ENCODE results near the gene BPIFB1. TPM values are rescaled to one million over a fixed set of nuclear protein-coding genes. Genes with fewer than 3 reads are reported as not detected.

Gene BPIFB1
- total RNA-seq, 5 donors from 2014 or later (not counting 1 experiment from before 2014, with no cell fraction given) = 0.16 to 0.76 TPM; not detected in 3

DNA sequence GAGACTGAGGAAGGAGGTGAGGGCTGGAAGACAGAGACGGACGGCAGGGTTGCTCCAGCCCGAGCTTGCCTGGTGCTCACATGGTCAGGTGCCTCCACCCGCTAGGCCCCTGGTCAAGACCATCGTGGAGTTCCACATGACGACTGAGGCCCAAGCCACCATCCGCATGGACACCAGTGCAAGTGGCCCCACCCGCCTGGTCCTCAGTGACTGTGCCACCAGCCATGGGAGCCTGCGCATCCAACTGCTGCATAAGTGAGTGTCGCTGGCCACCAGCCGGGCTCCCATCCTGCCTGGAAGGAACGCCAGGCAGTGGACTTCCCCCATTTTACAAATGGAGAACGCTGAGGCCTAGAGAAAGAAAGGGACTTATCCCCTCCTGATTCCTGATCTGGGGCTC is 7.8 kb downstream of the BPIFB1 start:
- CTCF ChIA-PET = interaction anchor here in 1 of 2 donors (0.5 kb wide), 1 partner anchor 387 kb away, joined by 4 read pairs; no protein-coding TSS in a partner anchor
- Mint-ChIP-seq H3K4me1 (no peaks in the 10 kb centered on the region), H3K9me3 (no peaks in the 10 kb centered on the region), H3K27ac (no peak overlapping the region), H3K27me3 (peaks cover 4 to 19% of the 10 kb centered on the region in 2 donors), H3K36me3 (no peaks in the 10 kb centered on the region), H3K4me3 (no peak overlapping the region)
- H3K27ac ChIP-seq (ENCODE audit: low read length) = no peak overlapping the region
- DNase-seq = no peak
- POLR2A ChIA-PET = no interaction called here
- no peaks in the 10 kb centered on the region for H3K9me3 ChIP-seq
- H3K36me3 ChIP-seq (ENCODE audit: control insufficient read depth in 2 of 2, extremely low read depth in 1 of 2, insufficient read depth in 1 of 2, low read length in 1 of 2) = no peaks in the 10 kb centered on the region
- 88% methylated on average over 13 of the region's 13 CpGs for WGBS (ENCODE audit: insufficient coverage)
- no peak overlapping the region for H3K4me3 ChIP-seq (ENCODE audit: control insufficient read depth in 1 of 2, extremely low read depth in 1 of 2, low read length in 1 of 2)
- no peaks in the 10 kb centered on the region for H3K4me1 ChIP-seq (ENCODE audit: control insufficient read depth in 1 of 2, extremely low read depth in 1 of 2, insufficient read depth in 2 of 2, low read length in 2 of 2)
- ATAC-seq (replicated peaks in 1 of 4) = no peak
- peaks cover 0 to 22% of the 10 kb centered on the region in 2 experiments for H3K27me3 ChIP-seq (replicated peaks in 1 of 2; ENCODE audit: control insufficient read depth in 2 of 2, extremely low read depth in 1 of 2, insufficient read depth in 2 of 2, low read length in 1 of 2)

GRCh38 chr20:33291416-33291815 is 8.4 kb downstream of the BPIFB1 start:
- POLR2A ChIA-PET = no interaction called here
- no peaks in the 10 kb centered on the region for H3K4me1 Mint-ChIP-seq
- 94% methylated on average over 5 of the region's 8 CpGs for WGBS (ENCODE audit: insufficient coverage)

GRCh38 chr20:33291830-33292355 is 8.9 kb downstream of the BPIFB1 start:
- Mint-ChIP-seq H3K36me3 (no peaks in the 10 kb centered on the region), H3K9me3 (no peaks in the 10 kb centered on the region), H3K4me1 (no peaks in the 10 kb centered on the region), H3K27me3 (peaks cover 4 to 12% of the 10 kb centered on the region in 2 donors), H3K4me3 (no peak overlapping the region), H3K27ac (no peak overlapping the region)
- POLR2A ChIA-PET = no interaction called here
- WGBS (ENCODE audit: insufficient coverage) = 37% methylated on average over 4 of the region's 7 CpGs
- Histone ChIP-seq H3K27ac (ENCODE audit: low read length) (no peak overlapping the region), H3K4me3 (ENCODE audit: control insufficient read depth in 1 of 2, extremely low read depth in 1 of 2, low read length in 1 of 2) (no peak overlapping the region), H3K4me1 (ENCODE audit: control insufficient read depth in 1 of 2, extremely low read depth in 1 of 2, insufficient read depth in 2 of 2, low read length in 2 of 2) (no peaks in the 10 kb centered on the region), H3K27me3 (replicated peaks in 1 of 2; ENCODE audit: control insufficient read depth in 2 of 2, extremely low read depth in 1 of 2, insufficient read depth in 2 of 2, low read length in 1 of 2) (peaks cover 0 to 18% of the 10 kb centered on the region in 2 experiments), H3K9me3 (no peaks in the 10 kb centered on the region), H3K36me3 (ENCODE audit: control insufficient read depth in 2 of 2, extremely low read depth in 1 of 2, insufficient read depth in 1 of 2, low read length in 1 of 2) (no peaks in the 10 kb centered on the region)
- ATAC-seq (replicated peaks in 1 of 4) (peak in 3 of 4 experiments; percentile 29 to 35 (median 34)), DNase-seq (peak; percentile 13 to 77 (median 55))
- CTCF ChIA-PET = no interaction called here

More at GRCh38 chr20:33291416-33291815, 8.4 kb downstream of the BPIFB1 start:
- no peak for ATAC-seq (replicated peaks in 1 of 4)
- Histone ChIP-seq H3K27me3 (replicated peaks in 1 of 2; ENCODE audit: control insufficient read depth in 2 of 2, extremely low read depth in 1 of 2, insufficient read depth in 2 of 2, low read length in 1 of 2) (peaks cover 0 to 19% of the 10 kb centered on the region in 2 experiments), H3K27ac (ENCODE audit: low read length) (no peak overlapping the region), H3K4me3 (ENCODE audit: control insufficient read depth in 1 of 2, extremely low read depth in 1 of 2, low read length in 1 of 2) (no peak overlapping the region), H3K36me3 (ENCODE audit: control insufficient read depth in 2 of 2, extremely low read depth in 1 of 2, insufficient read depth in 1 of 2, low read length in 1 of 2) (no peaks in the 10 kb centered on the region), H3K4me1 (ENCODE audit: control insufficient read depth in 1 of 2, extremely low read depth in 1 of 2, insufficient read depth in 2 of 2, low read length in 2 of 2) (no peaks in the 10 kb centered on the region), H3K9me3 (no peaks in the 10 kb centered on the region)
- Mint-ChIP-seq H3K4me3 (no peak overlapping the region), H3K9me3 (no peaks in the 10 kb centered on the region), H3K27me3 (peaks cover 4 to 16% of the 10 kb centered on the region in 2 donors), H3K36me3 (no peaks in the 10 kb centered on the region), H3K27ac (no peak overlapping the region)
- CTCF ChIA-PET = interaction anchor here in 1 of 2 donors (0.5 kb wide), 1 partner anchor 387 kb away, joined by 4 read pairs; no protein-coding TSS in a partner anchor
- no peak for DNase-seq

- no peak overlapping the region for H3K27ac ChIP-seq (ENCODE audit: low read length)
- H3K9me3 Mint-ChIP-seq = no peaks in the 10 kb centered on the region
- WGBS (ENCODE audit: insufficient coverage) = 89% methylated on average over 3 of the region's 3 CpGs
- CTCF ChIA-PET = no interaction called here
- no peaks in the 10 kb centered on the region for H3K36me3 ChIP-seq (ENCODE audit: control insufficient read depth in 2 of 2, extremely low read depth in 1 of 2, insufficient read depth in 1 of 2, low read length in 1 of 2)
- H3K27me3 ChIP-seq (replicated peaks in 1 of 2; ENCODE audit: control insufficient read depth in 2 of 2, extremely low read depth in 1 of 2, insufficient read depth in 2 of 2, low read length in 1 of 2) = peaks cover 0 to 21% of the 10 kb centered on the region in 2 experiments
- no peak overlapping the region for H3K4me3 Mint-ChIP-seq
- H3K27me3 Mint-ChIP-seq = peaks cover 5 to 18% of the 10 kb centered on the region in 2 donors
- no peak overlapping the region for H3K27ac Mint-ChIP-seq
- H3K4me1 Mint-ChIP-seq = no peaks in the 10 kb centered on the region
- ATAC-seq (replicated peaks in 1 of 4) (no peak), DNase-seq (no peak)
- peaks cover 0 to 5% of the 10 kb centered on the region in 2 experiments for H3K4me1 ChIP-seq (ENCODE audit: control insufficient read depth in 1 of 2, extremely low read depth in 1 of 2, insufficient read depth in 2 of 2, low read length in 2 of 2)
- POLR2A ChIA-PET = no interaction called here
- no peaks in the 10 kb centered on the region for H3K9me3 ChIP-seq
- no peak overlapping the region for H3K4me3 ChIP-seq (ENCODE audit: control insufficient read depth in 1 of 2, extremely low read depth in 1 of 2, low read length in 1 of 2)
- no peaks in the 10 kb centered on the region for H3K36me3 Mint-ChIP-seq
These were observed 13.2 kb downstream of the BPIFB1 start for GRCh38 chr20:33296206-33296605.

- 84% methylated on average over 2 of the region's 11 CpGs for WGBS (ENCODE audit: insufficient coverage)
These were observed 15.4 kb downstream of the BPIFB1 start for GRCh38 chr20:33298391-33298790.

DNA sequence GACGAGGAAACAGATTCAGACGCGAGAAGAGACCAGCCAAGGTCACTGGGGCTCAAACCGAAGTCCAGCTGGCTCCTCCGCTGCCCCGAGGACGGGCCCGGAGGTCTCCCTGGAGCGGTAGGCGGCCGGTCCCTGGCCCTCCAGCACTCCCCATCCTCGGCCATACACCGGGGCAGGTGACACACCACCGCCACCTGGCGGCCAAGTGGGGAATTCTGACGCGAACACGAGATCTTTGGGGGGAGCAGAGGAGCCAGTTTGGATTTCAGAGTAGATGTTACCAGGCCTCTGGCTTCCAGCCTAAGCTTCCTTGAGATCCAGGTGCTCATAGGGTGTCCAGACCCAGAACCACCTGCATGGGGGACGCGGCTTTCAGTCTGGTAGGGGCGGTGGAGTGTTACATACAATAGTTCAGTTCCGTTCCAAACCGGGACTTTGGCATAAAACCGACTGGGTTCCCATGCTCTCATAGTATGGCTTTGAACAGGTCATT is 16.1 kb downstream of the BPIFB1 start:
- no peaks in the 10 kb centered on the region for H3K9me3 ChIP-seq
- ChIA-PET POLR2A (no interaction called here), CTCF (interaction anchor here in 1 of 2 donors (1.1 kb wide), 1 partner anchor 397 kb away, joined by 3 read pairs; no protein-coding TSS in a partner anchor)
- Mint-ChIP-seq H3K27me3 (peaks cover 5 to 10% of the 10 kb centered on the region in 2 donors), H3K4me1 (no peaks in the 10 kb centered on the region), H3K36me3 (no peaks in the 10 kb centered on the region), H3K4me3 (no peak overlapping the region), H3K9me3 (no peaks in the 10 kb centered on the region), H3K27ac (no peak overlapping the region)
- ATAC-seq (replicated peaks in 1 of 4) (peak; percentile 72 to 86 (median 76)), DNase-seq (peak; percentile 28 to 81 (median 67))
- no peak overlapping the region for H3K27ac ChIP-seq (ENCODE audit: low read length)
- WGBS (ENCODE audit: insufficient coverage) = 13% methylated on average over 18 of the region's 24 CpGs
- H3K4me3 ChIP-seq (ENCODE audit: control insufficient read depth in 1 of 2, extremely low read depth in 1 of 2, low read length in 1 of 2) = no peak overlapping the region
- H3K4me1 ChIP-seq (ENCODE audit: control insufficient read depth in 1 of 2, extremely low read depth in 1 of 2, insufficient read depth in 2 of 2, low read length in 2 of 2) = peaks cover 0 to 5% of the 10 kb centered on the region in 2 experiments
- H3K36me3 ChIP-seq (ENCODE audit: control insufficient read depth in 2 of 2, extremely low read depth in 1 of 2, insufficient read depth in 1 of 2, low read length in 1 of 2) = no peaks in the 10 kb centered on the region
- H3K27me3 ChIP-seq (replicated peaks in 1 of 2; ENCODE audit: control insufficient read depth in 2 of 2, extremely low read depth in 1 of 2, insufficient read depth in 2 of 2, low read length in 1 of 2) = peaks cover 0 to 12% of the 10 kb centered on the region in 2 experiments

More at GRCh38 chr20:33298391-33298790, 15.4 kb downstream of the BPIFB1 start:
- ChIA-PET POLR2A (no interaction called here), CTCF (no interaction called here)
- Mint-ChIP-seq H3K27ac (no peak overlapping the region), H3K4me3 (no peak overlapping the region), H3K9me3 (no peaks in the 10 kb centered on the region), H3K4me1 (no peaks in the 10 kb centered on the region), H3K36me3 (no peaks in the 10 kb centered on the region), H3K27me3 (peaks cover 5 to 12% of the 10 kb centered on the region in 2 donors)
- Histone ChIP-seq H3K9me3 (no peaks in the 10 kb centered on the region), H3K4me1 (ENCODE audit: control insufficient read depth in 1 of 2, extremely low read depth in 1 of 2, insufficient read depth in 2 of 2, low read length in 2 of 2) (peaks cover 0 to 5% of the 10 kb centered on the region in 2 experiments), H3K27me3 (replicated peaks in 1 of 2; ENCODE audit: control insufficient read depth in 2 of 2, extremely low read depth in 1 of 2, insufficient read depth in 2 of 2, low read length in 1 of 2) (peaks cover 0 to 15% of the 10 kb centered on the region in 2 experiments), H3K27ac (ENCODE audit: low read length) (no peak overlapping the region), H3K4me3 (ENCODE audit: control insufficient read depth in 1 of 2, extremely low read depth in 1 of 2, low read length in 1 of 2) (no peak overlapping the region), H3K36me3 (ENCODE audit: control insufficient read depth in 2 of 2, extremely low read depth in 1 of 2, insufficient read depth in 1 of 2, low read length in 1 of 2) (no peaks in the 10 kb centered on the region)
- ATAC-seq (replicated peaks in 1 of 4) (no peak), DNase-seq (no peak)

Measured in T-cell (primary cell).